ENCODE results near the gene CHSY3. TPM values are rescaled to one million over a fixed set of nuclear protein-coding genes. Genes with fewer than 3 reads are reported as not detected.

Gene CHSY3
- total RNA-seq, 1 donor from 2014 or later = 0.85 TPM

GRCh38 chr5:130078661-130079060, 174.4 kb downstream of the CHSY3 start:
- intact Hi-C loops (cut with micrococcal nuclease) = no loop called here
- TF ChIP-seq CTCF (IDR thresholded peaks at IDR 0.05; ENCODE audit: borderline replicate concordance) = no peak

DNA sequence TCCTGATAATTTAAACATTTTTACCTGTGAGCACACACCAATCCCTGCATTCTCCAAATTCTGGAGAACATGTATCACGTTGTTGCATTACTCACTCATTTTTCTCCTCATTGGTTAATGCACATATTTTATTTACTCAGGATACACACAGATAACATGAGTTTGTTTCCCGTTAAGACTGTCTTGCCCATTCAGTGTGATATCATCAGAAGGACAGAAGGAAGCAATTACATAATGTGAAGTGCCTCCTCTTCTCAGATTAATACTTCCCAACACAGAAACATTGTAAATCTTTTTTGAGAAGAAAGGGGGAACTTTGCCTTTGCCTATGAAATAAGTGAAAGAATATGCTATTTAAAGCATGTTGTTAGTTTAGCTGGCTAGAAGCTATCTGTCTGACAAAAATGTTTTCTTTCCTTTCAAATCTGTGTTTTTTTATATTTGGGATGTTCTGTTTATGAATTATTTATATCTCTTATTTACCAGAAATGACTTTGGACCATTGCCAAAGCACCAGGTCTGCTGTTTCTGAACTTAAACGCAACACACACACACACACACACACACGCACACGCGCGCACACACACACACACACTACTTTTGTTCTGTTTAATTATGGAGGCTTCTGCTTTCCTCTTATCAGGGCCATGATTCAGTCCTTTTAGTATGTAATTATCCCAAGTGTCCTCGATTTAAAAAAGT, 186.5 kb downstream of the CHSY3 start:
- DNase-seq = no peak
- intact Hi-C loops (cut with micrococcal nuclease) = no loop called here
- Histone ChIP-seq H3K4me3 (no peak overlapping the region), H3K9me3 (replicated peaks) (peaks cover 17% of the 10 kb centered on the region), H3K4me1 (no peaks in the 10 kb centered on the region), H3K27ac (replicated peaks) (no peak overlapping the region), H3K27me3 (ENCODE audit: low read depth) (no peaks in the 10 kb centered on the region), H3K36me3 (no peaks in the 10 kb centered on the region)
- no peak for TF ChIP-seq CTCF (IDR thresholded peaks at IDR 0.05; ENCODE audit: borderline replicate concordance)

More at GRCh38 chr5:130078661-130079060, 174.4 kb downstream of the CHSY3 start:
- Histone ChIP-seq H3K27me3 (ENCODE audit: low read depth) (no peaks in the 10 kb centered on the region), H3K4me3 (no peak overlapping the region), H3K27ac (replicated peaks) (no peak overlapping the region), H3K4me1 (no peaks in the 10 kb centered on the region), H3K9me3 (replicated peaks) (no peaks in the 10 kb centered on the region), H3K36me3 (no peaks in the 10 kb centered on the region)
- no peak for DNase-seq

DNA sequence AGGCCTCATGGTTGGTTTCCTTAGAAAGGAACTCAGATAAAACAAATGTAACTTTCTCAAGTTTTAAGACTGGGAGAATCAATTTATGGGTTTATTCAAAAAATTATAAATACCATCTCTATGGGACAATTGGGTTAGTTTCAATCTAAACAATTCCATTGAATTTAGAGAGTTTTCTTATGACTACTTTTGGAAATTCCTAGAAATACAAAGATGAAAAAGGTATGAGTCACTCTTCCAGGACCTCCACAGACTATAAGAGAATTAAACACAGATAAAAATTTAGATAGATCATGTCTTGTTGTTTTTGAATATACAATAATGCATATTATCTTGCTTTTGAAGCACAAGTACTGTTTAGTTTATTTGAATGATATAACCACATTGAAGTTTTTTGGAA, 188.7 kb downstream of the CHSY3 start:
- no peaks in the 10 kb centered on the region for H3K27me3 ChIP-seq (ENCODE audit: low read depth)
- TF ChIP-seq CTCF (IDR thresholded peaks at IDR 0.05; ENCODE audit: borderline replicate concordance) = no peak
- peaks cover 17% of the 10 kb centered on the region for H3K9me3 ChIP-seq (replicated peaks)
- no peak for DNase-seq
- H3K4me1 ChIP-seq = no peaks in the 10 kb centered on the region
- H3K27ac ChIP-seq (replicated peaks) = no peak overlapping the region
- intact Hi-C loops (cut with micrococcal nuclease) = no loop called here
- H3K4me3 ChIP-seq = no peak overlapping the region
- no peaks in the 10 kb centered on the region for H3K36me3 ChIP-seq

GRCh38 chr5:130096483-130096882, 192.2 kb downstream of the CHSY3 start:
- H3K9me3 ChIP-seq (replicated peaks) = peaks cover 17% of the 10 kb centered on the region
- no peak overlapping the region for H3K4me3 ChIP-seq
- TF ChIP-seq CTCF (IDR thresholded peaks at IDR 0.05; ENCODE audit: borderline replicate concordance) = no peak
- intact Hi-C loops (cut with micrococcal nuclease) = no loop called here
- H3K4me1 ChIP-seq = no peaks in the 10 kb centered on the region
- no peaks in the 10 kb centered on the region for H3K36me3 ChIP-seq
- DNase-seq = no peak
- no peaks in the 10 kb centered on the region for H3K27me3 ChIP-seq (ENCODE audit: low read depth)
- H3K27ac ChIP-seq (replicated peaks) = no peak overlapping the region

- H3K4me1 ChIP-seq = no peaks in the 10 kb centered on the region
- H3K27ac ChIP-seq (replicated peaks) = no peak overlapping the region
- TF ChIP-seq CTCF (IDR thresholded peaks at IDR 0.05; ENCODE audit: borderline replicate concordance) = no peak
- H3K9me3 ChIP-seq (replicated peaks) = no peaks in the 10 kb centered on the region
- no peak overlapping the region for H3K4me3 ChIP-seq
- no peaks in the 10 kb centered on the region for H3K36me3 ChIP-seq
- DNase-seq = no peak
- intact Hi-C loops (cut with micrococcal nuclease) = no loop called here
- H3K27me3 ChIP-seq (ENCODE audit: low read depth) = no peaks in the 10 kb centered on the region
Measured at GRCh38 chr5:130099008-130099407, 194.7 kb downstream of the CHSY3 start.
